Adrenal gland (tissue), 12 donors: ENCODE results near the gene MAML3. TPM values are rescaled to one million over a fixed set of nuclear protein-coding genes. Genes with fewer than 3 reads are reported as not detected.

Experiments
- DNase-seq, 7 donors: peaks; one replicate each; pipeline ENCODE4 v3.0.0-alpha.2; 2019 to 2020
- H3K27ac ChIP-seq, 5 donors: fragments of 200-600 bp; sonication (generic) in 4 of 5; 1 replicate in 3 of 5; 2 replicates in 2 of 5; pipeline versions ENCODE4 v1.5.1 to v1.8.0; 2016 to 2020; ENCODE audit warnings: mild to moderate bottlenecking in 1 of 5
- H3K27me3 ChIP-seq: fragments of 200-600 bp; 2 replicates; pipeline ENCODE4 v1.8.0; 2021
- H3K36me3 ChIP-seq, 2 donors: fragments of 200-600 bp; replicated peaks in 1 of 2; 1 replicate in 1 of 2; 2 replicates in 1 of 2; pipeline versions ENCODE4 v1.5.1 to v1.8.0; 2018 to 2022
- H3K4me1 ChIP-seq, 2 donors: fragments of 200-600 bp; replicated peaks in 1 of 2; 1 replicate in 1 of 2; 2 replicates in 1 of 2; pipeline versions ENCODE4 v1.5.1 to v1.8.0; 2018 to 2021
- H3K4me3 ChIP-seq, 4 donors: fragments of 200-600 bp; sonication (generic) in 3 of 4; one replicate each; pipeline ENCODE4 v1.5.1; 2016 to 2018
- H3K9me3 ChIP-seq, 3 donors: fragments of 200-600 bp; sonication (generic) in 1 of 3; replicated peaks in 1 of 3; 1 replicate in 2 of 3; 2 replicates in 1 of 3; pipeline versions ENCODE4 v1.5.1 to v1.8.0; 2016 to 2021
- POLR2A ChIP-seq, 2 donors: fragments of 450-650 bp; IDR thresholded peaks; one replicate each; pipeline ENCODE4 v1.6.1; 2017; ENCODE audit warnings: antibody characterized with exemption in 2 of 2, mild to moderate bottlenecking in 2 of 2, moderate library complexity in 1 of 2
- WGBS, 4 donors: extraction: QIAGEN DNeasy Blood & Tissue Kit in 2 of 4; methylation state at CpG; one replicate each; pipeline versions ENCODE4 v1.1.5 to v1.1.7; 2013 to 2017; 5-methylcytosine and 5-hydroxymethylcytosine counted together
- intact Hi-C, 2 donors: fragments of 100-400 bp; cut with DNase I; formaldehyde crosslinking; loops; one replicate each; pipeline versions ENCODE4 v1.14.1 to v1.15.0; 2022 to 2023
- polyA plus RNA-seq, 3 donors: library from polyadenylated mRNA; stranded (reverse); fragments of 200-250 nt in 2 of 3; fragments of 350-450 nt in 1 of 3; fragmentation: Illumina TruSeq in 1 of 3; extraction: RNeasy Lipid Tissue Mini Kit (QIAGEN cat#74804) in 1 of 3; gene quantifications; one replicate each; pipeline ENCODE4 v1.2.3, GENCODE V29; 2013 to 2014
- total RNA-seq, 9 donors: library from RNA; depleted of rRNA in 4 of 9; stranded (reverse); fragments of >200 nt in 4 of 9; fragments of 120-200 nt in 1 of 9; fragmentation: NEBNext Ultra II Directional in 1 of 9; extraction: Animal tissue kit (Norgen Biotek cat#: 25700) in 1 of 9; gene quantifications; one replicate each; pipeline versions ENCODE4 v1.1.0 to v1.2.4, GENCODE V29; 2013 to 2023
- TF ChIP-seq, protein P1 (sequence below), 6 experiments: fragments of 450-650 bp in 4 of 6; fragments of 200-600 bp in 2 of 6; sonication (generic) in 1 of 6; IDR thresholded peaks; 1 replicate in 5 of 6; 2 replicates in 1 of 6; pipeline versions ENCODE4 v1.5.1 to v1.8.0; 2016 to 2021; ENCODE audit warnings: antibody characterized with exemption in 6 of 6, mild to moderate bottlenecking in 2 of 6, moderate library complexity in 1 of 6
- donor health status: healthy with polysubstance abuse.
- donor health status: Bipolar disorder and iron deficiency.
- donor health status: DM: yes; HTN: yes; CAD: no.
- donor health status: DM: no; HTN: no; CAD: no.
- donor health status: DM: no; HTN: no; CAD: no.
- donor health status: DM: yes; HTN: yes; CAD: no.

Gene MAML3
- total and polyA plus RNA-seq, 12 donors: 2.0 to 15.9 (median 8.4) TPM

DNA sequence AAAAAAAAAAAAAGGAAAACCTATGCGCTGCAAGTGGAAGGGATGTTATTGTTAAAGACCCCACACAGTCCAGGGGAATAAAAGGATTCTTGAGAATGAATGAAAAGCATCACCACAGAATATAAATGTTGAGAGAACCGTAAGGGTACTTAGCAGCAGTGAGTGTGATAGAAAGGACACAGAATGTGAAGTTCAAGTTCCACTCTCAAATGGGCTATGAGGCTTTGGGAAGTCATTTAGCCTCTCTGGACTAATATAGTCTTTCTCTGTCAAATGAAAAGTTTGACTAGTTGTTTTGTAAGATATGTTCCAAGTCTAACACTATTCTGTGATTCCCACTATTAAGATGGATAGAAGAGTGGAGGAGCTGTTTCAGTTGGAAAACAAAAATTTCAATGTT lies 35.8 kb upstream of the MAML3 start:
- intact Hi-C loops: no loop called here
- H3K4me1 ChIP-seq: peaks cover 0 to 2% of the 10 kb centered on the region in 2 donors
- H3K27me3 ChIP-seq: no peaks in the 10 kb centered on the region
- no peak overlapping the region for H3K4me3 ChIP-seq
- TF ChIP-seq, protein P1, sequence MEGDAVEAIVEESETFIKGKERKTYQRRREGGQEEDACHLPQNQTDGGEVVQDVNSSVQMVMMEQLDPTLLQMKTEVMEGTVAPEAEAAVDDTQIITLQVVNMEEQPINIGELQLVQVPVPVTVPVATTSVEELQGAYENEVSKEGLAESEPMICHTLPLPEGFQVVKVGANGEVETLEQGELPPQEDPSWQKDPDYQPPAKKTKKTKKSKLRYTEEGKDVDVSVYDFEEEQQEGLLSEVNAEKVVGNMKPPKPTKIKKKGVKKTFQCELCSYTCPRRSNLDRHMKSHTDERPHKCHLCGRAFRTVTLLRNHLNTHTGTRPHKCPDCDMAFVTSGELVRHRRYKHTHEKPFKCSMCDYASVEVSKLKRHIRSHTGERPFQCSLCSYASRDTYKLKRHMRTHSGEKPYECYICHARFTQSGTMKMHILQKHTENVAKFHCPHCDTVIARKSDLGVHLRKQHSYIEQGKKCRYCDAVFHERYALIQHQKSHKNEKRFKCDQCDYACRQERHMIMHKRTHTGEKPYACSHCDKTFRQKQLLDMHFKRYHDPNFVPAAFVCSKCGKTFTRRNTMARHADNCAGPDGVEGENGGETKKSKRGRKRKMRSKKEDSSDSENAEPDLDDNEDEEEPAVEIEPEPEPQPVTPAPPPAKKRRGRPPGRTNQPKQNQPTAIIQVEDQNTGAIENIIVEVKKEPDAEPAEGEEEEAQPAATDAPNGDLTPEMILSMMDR (IDR thresholded peaks at IDR 0.05): no peak
- no peak for TF ChIP-seq POLR2A (IDR thresholded peaks at IDR 0.05)
- no peak overlapping the region for H3K27ac ChIP-seq
- DNase-seq: no peak
- H3K9me3 ChIP-seq: no peaks in the 10 kb centered on the region
- WGBS, 4 donors: 84 to 90% (median 87%) methylated on average over 2 of the region's 2 CpGs
- no peaks in the 10 kb centered on the region for H3K36me3 ChIP-seq

DNA sequence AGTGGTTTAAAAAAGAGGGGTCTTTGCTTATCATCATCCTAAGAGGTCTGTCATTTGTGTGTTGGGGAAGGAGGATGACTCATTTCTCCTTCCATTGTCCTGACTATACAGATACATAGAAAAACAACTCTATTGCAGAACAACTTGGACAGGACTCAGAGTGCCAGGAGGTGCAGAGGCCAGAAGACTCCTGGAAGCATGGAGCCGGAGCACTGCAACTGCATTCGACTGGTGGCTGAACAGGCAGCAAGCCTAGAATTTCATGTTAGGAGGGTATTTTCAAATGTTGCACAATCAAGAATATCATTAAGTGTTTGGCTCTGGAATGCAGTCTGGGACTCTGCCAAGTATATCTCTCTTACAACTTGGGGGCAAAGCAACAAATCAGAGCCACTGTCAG lies 35.0 kb upstream of the MAML3 start:
- Histone ChIP-seq H3K4me1 (peaks cover 0 to 2% of the 10 kb centered on the region in 2 donors), H3K9me3 (no peaks in the 10 kb centered on the region), H3K36me3 (no peaks in the 10 kb centered on the region), H3K27me3 (no peaks in the 10 kb centered on the region), H3K4me3 (no peak overlapping the region), H3K27ac (no peak overlapping the region)
- DNase-seq: peak in 5 of 7 donors; percentile 16 to 47 (median 38)
- TF ChIP-seq, protein P1 (IDR thresholded peaks at IDR 0.05): no peak
- TF ChIP-seq POLR2A (IDR thresholded peaks at IDR 0.05): no peak
- intact Hi-C loops: no loop called here
- WGBS, 4 donors: 57 to 72% (median 64%) methylated on average over 2 of the region's 2 CpGs

DNA sequence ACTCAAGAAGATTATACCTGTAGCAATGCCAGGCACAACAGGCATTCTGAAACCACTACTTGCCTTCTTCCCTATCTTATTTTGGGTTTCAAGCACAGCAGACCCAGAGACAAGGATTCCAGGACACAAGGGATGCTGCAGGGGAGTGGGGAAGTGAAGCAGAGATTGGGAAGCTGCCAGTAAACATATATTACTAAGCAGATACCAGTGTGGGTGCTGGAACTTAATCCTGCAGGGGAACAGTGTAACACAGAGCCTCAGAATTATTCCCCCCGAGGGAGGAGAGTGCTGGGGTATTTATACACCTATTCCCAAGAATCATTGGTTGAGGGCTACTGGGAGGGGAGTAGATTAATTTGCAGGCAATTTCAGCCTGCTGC lies 33.3 kb upstream of the MAML3 start:
- intact Hi-C loops: no loop called here
- H3K9me3 ChIP-seq: no peaks in the 10 kb centered on the region
- 82 to 100% (median 93%) methylated on average over 1 of the region's 1 CpG for WGBS, 4 donors
- DNase-seq: no peak
- H3K4me1 ChIP-seq: peaks cover 0 to 2% of the 10 kb centered on the region in 2 donors
- no peaks in the 10 kb centered on the region for H3K27me3 ChIP-seq
- H3K27ac ChIP-seq: no peak overlapping the region
- TF ChIP-seq, protein P1 (IDR thresholded peaks at IDR 0.05): no peak
- no peak for TF ChIP-seq POLR2A (IDR thresholded peaks at IDR 0.05)
- H3K36me3 ChIP-seq: no peaks in the 10 kb centered on the region
- H3K4me3 ChIP-seq: no peak overlapping the region

DNA sequence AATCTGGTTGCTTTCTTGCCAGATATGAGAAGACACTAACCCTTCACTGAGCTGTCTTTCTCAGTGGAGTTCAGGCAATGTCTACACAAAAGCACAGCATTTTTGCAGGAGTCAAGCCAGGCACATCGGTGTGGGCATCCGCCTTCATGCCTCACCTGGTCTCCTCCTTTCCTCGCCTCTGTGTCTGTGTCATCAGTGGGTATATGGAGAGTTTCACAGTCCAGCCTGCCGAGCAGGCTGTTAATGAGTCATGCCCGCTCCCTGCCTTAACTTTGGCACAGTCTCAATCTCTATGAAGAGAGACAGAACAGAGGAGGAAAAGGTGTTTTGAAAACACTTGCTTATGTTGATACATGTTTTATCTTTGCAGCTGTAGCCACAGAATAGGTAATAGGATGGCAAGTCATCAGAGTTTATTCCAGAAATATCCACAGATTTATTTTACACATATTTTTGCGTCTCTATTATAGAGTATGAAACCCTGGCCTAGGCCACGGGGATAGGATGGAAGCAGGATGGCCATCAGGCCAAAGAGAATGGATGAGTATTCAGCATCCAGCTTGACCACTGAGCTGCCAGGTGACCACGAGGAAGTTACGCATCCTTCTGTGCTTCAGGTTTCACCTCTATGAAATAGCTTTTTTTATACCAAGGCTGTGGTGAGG lies 32.8 kb upstream of the MAML3 start:
- H3K27me3 ChIP-seq: no peaks in the 10 kb centered on the region
- no peak overlapping the region for H3K4me3 ChIP-seq
- peaks cover 0 to 2% of the 10 kb centered on the region in 2 donors for H3K4me1 ChIP-seq
- peak in 6 of 7 donors; percentile 28 to 69 (median 32) for DNase-seq
- 77 to 86% (median 83%) methylated on average over 9 of the region's 9 CpGs for WGBS, 4 donors
- intact Hi-C loops: no loop called here
- TF ChIP-seq, protein P1 (IDR thresholded peaks at IDR 0.05): no peak
- TF ChIP-seq POLR2A (IDR thresholded peaks at IDR 0.05): no peak
- H3K27ac ChIP-seq: no peak overlapping the region
- no peaks in the 10 kb centered on the region for H3K9me3 ChIP-seq
- no peaks in the 10 kb centered on the region for H3K36me3 ChIP-seq
